GM13977 (cell line): Measurements from ENCODE around the gene SEC11A.
A peak's percentile ranks its signal among the peaks of the same experiment; 100 is the strongest.
"Not testable (repeated sequence)": the region's sequence is repeated elsewhere in the genome, so short reads cannot be mapped to it uniquely, and the experiment has no call there.

Experiments
- DNase-seq: peaks from one replicate; pipeline ENCODE4 v3.0.0; 2012; ENCODE audit warnings: low spot score
- CTCF ChIP-seq: IDR thresholded peaks from 2 replicates; pipeline ENCODE4 v1.5.1; 2012; ENCODE audit warnings: mild to moderate bottlenecking, control low read depth; ENCODE audit not compliant: insufficient read depth; ENCODE audit errors: extremely low read depth, missing control alignments
- in situ Hi-C: fragments of 300-500 bp; cut with MboI; formaldehyde crosslinking; loops from one replicate; pipeline ENCODE4 v1.12.0; 2022; ENCODE audit warnings: low sequenced_read_pairs, low pct_unique_long_range_greater_than_20kb, mixed read lengths, inconsistent platforms; ENCODE audit not compliant: unreplicated experiment

SEC11A gene

DNA sequence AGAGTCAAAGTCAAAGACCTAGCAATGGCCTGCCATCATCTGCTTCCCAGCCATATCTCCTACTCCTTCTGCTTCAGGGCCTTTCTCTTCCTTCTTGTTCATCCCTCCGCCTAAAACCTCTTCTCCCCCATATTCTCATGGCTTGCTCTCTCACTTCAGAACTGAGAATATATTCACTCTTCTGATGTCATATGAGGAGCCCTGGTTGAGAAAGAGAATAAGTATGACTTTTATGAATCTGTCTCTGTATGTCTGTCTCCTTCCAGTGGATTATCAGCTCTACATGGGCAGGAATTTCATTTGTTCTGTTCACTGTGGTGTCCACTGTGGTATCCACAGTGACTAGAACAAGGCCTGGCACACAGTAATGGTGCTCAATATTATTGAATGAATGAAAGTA lies 44.3 kb upstream of the SEC11A start:
- no peak for TF ChIP-seq CTCF
- in situ Hi-C loops: no loop called here
- DNase-seq: no peak

- in situ Hi-C loops: no loop called here
- DNase-seq: no peak
- no peak for TF ChIP-seq CTCF
These were observed 43.1 kb upstream of the SEC11A start for GRCh38 chr15:84759018-84759417.

DNA sequence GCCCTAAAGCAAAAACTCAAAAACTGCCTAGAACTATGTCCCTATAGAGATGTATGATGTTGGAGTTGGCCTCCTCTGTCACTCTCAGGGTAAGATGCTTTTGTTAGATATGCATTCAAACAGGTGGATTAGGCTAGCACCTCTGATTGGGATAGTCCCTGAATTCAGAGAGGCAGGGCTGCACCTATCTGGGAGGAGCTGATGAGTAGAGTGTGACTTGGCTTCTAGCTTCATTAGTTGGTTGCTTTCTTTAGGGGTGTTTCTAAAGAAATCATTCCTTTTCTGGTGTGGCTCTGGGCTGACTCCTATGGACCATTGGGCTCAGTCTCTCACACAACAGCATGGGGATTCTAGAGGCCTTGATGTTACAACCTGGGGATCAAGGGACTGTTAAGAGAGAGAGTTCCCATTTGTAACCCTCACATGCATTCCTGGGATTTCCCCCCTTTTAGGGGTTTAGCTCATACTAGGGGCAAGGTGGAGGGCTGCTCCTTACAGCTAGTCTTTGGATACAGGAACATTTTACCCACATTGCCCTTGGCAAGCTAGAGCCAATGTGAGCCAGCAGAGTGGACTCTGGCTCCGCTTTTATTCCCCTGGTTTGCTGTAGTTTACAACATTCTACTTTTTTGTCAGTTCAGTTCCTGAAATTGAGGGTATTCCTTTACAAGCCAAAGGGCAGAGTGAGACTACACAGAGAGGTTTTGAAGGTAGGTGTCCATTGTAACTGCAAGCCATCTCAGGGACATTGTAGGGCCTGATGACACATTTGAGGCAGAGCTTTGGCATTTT lies 40.0 kb upstream of the SEC11A start:
- no peak for TF ChIP-seq CTCF
- in situ Hi-C loops: no loop called here
- no peak for DNase-seq

- in situ Hi-C loops: not testable (repeated sequence)
These were observed 39.0 kb upstream of the SEC11A start for GRCh38 chr15:84754889-84755288.

DNA sequence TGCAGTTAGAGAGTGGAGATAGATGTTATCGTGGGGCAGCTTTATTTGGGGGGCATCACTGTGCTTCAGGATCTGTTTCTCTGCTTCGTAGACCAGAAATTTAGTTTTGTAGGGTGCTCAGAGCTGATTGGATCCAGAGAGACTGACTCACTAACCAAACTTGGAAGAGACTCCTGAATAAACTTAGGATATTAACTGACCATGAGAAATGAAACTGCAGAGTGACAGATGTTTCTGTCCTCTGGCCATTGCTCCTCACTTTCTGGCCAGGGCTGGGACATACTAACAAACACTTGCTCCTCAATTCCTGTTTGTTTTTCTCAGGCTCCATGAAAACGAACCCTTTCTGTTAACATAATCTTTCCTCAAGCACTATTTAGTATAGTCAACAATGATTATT lies 36.8 kb upstream of the SEC11A start:
- in situ Hi-C loops: no loop called here
- DNase-seq: no peak
- no peak for TF ChIP-seq CTCF

More at GRCh38 chr15:84754889-84755288, 39.0 kb upstream of the SEC11A start:
- not testable (repeated sequence) for DNase-seq

DNA sequence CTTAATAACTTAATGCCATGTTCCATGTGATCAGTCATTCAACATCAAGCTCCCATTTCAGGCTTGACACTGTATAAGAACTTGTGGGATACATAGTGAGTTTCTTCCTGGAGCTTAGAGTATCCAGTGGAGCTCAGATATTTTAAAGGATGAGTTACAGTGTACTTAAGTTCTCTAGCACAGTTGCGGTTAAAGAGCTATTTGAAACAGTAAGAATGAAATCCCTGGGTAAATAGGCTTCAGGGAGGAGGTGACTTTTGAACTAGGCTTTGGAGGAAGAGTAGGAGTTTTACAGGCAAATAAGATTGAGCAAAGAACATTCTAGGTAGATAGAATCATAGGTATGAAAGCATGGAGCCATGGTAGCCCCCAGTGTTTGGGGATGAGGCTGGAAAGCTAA lies 36.3 kb upstream of the SEC11A start:
- in situ Hi-C loops: no loop called here
- TF ChIP-seq CTCF: no peak
- no peak for DNase-seq

- in situ Hi-C loops, DNase-seq: not testable (repeated sequence)
These were observed 35.8 kb upstream of the SEC11A start for GRCh38 chr15:84751721-84752120.

GRCh38 chr15:84750583-84751092 lies 34.7 kb upstream of the SEC11A start:
- in situ Hi-C loops: no loop called here
- DNase-seq: peak; percentile 54
- no peak for TF ChIP-seq CTCF
